HG02588 (cell line): ENCODE results near the gene SYNGR1.

Source experiments
- ATAC-seq: cut with Tn5 transposase; IDR thresholded peaks from one replicate; pipeline ENCODE4 v1.9.1; 2021; ENCODE audit warnings: mild to moderate bottlenecking, moderate library complexity; ENCODE audit not compliant: unreplicated experiment

Gene SYNGR1, protein sequence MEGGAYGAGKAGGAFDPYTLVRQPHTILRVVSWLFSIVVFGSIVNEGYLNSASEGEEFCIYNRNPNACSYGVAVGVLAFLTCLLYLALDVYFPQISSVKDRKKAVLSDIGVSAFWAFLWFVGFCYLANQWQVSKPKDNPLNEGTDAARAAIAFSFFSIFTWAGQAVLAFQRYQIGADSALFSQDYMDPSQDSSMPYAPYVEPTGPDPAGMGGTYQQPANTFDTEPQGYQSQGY

DNA sequence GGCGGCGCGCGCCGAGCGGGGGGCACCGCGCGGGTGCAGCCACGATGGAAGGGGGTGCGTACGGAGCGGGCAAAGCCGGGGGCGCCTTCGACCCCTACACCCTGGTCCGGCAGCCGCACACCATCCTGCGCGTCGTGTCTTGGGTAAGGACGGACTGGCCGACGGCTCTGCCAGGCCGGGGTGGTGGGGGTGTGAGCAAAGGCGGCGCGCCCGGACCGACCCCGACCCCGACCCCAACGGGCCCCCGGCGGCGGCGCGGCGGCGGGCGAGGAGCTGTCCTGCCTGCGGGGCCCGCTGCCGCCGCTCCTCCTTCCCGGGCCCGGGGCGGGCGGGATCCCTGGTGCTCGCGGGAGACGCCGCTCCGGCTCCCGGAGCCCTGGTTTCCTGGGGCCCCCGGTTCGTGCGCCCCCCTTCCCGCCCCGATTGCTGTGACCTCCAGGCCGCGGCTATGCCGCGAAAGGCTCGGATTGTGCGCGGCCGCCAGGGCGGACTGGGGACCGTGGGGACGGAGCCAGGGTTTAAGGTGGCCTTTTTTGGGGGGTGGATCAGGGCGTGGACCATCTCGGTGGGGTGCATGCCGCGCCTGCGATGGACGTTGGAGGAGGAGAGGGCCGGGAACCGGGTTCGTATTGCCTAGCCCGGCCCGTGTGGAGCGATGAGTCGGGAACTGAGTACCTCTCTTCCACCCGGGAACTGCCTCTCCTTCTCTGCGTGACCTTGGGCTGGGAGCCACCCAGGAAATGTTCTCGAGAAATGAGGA, at the start of gene SYNGR1:
Gene SYNGR1 (plus strand): TSS at position 25 of the 760 bp plus-strand sequence. CDS start 20 bp downstream, at position 45.
- ATAC-seq = no peak

DNA sequence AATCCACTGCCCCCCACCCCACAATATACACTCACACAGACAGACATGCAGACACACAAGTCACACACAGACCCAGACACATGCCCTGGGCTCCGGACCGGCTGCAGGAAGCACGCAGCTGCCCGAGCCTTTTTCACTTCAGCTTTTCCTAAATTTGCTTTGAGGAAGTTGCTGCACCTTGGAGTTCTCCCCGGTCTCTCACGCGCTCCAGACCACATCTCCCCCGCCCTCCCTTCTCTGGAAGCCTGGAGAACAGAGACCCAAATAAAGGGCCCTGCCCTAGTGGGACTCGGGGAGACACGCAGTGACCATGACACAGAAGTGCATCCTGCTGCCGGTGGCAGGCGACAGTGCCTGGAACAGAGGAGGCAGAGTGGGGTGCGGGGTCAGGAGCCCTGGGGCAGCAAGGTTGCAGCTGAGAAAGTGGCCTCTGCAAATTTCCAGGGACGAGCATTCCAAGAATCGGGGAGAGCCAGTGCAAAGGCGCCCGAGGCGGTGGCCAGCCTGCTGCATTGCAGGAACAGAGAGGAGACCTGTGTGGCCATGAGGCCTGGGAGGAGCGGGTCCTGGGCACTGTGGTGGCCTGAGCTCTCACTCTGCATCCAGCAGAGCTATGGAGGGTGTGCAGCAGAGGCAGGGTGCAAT, 49.5 kb upstream of the SYNGR1 start:
- no peak for ATAC-seq

GRCh38 chr22:39301108-39301507, 48.7 kb upstream of the SYNGR1 start:
- ATAC-seq = no peak

DNA sequence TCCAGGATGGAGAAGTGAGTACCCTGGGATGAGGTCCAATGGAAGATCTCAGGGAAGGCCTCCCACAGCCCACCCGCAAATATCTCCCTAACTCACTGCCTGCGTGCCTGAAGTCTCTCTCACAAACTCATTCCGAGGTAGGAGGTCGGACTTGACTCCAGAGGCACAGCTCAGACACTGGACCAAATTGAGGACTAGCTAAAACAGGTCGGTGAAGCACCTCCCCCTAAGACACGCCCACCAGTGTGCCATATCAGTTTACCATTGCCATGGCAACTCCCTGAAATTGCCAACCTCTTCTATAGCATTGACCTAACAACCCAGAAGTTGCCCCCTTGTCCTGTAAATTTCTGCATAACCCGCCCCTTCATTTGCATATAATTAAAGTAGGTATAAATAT, 47.9 kb upstream of the SYNGR1 start:
- ATAC-seq = no peak

- no peak for ATAC-seq
Measured at GRCh38 chr22:39302431-39302960, 47.3 kb upstream of the SYNGR1 start.

DNA sequence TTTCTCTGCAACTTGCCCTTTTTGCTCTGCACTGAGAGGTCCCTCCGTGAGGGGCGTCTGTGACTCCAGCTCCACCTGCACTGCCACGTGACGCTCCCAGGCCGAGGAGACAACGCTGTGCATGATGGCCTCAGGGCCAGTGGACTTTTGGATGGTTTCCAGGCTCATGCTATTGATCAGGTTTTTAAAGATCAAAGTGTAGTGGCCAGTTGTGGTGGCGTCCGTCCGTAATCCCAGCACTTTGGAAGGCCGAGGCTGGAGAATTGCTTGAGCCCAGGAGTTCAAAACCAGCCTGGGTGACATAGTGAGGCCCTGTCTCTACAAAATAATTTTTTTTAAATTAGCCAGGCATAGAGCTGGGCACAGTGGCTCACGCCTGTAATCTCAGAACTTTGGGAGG, 46.4 kb upstream of the SYNGR1 start:
- ATAC-seq = no peak

GRCh38 chr22:39303892-39304671, 45.7 kb upstream of the SYNGR1 start:
- no peak for ATAC-seq

GRCh38 chr22:39306456-39307361, 43.1 kb upstream of the SYNGR1 start:
- ATAC-seq = no peak

GRCh38 chr22:39308614-39309363, 41.0 kb upstream of the SYNGR1 start:
- ATAC-seq = no peak

- no peak for ATAC-seq
Measured at GRCh38 chr22:39309364-39309861, 40.4 kb upstream of the SYNGR1 start.

DNA sequence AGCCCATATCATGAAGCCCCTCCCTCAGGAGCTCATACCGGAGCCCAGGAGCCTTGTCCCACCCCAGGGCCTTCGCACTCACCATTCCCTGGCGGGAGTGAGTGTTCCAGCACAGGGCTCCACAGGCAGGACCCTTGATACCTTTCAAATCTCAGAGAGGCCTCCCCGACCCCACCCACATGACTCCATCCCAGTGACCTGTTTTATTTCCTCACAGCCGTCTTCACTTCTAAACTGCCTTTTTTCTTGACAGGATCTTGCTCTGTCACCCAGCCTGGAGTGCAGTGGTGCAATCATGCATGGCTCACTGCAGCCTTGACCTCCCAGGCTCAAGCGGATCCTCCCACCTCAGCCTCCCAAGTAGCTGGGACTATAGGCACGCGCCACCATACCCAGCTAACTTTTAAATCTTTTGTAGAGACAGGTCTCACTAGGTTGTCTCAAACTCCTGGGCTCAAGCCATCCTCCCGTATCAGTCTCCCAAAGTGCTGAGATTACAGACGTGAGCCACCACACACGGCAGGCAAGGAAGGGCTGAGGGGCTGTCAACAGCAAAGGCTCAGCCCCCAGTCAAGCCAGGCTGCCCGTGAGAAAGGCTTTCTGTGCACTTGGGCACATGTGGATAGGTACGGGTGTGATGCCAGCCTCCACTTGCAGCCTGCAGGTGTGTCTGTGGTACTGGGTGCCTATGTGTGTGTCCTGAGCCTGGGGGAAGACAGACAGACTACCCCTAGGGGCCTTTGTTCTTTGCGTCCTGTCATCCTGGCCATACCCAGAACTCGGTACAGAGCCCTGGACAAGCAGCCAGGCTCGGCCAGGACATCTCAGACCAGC, 39.7 kb upstream of the SYNGR1 start:
- no peak for ATAC-seq

DNA sequence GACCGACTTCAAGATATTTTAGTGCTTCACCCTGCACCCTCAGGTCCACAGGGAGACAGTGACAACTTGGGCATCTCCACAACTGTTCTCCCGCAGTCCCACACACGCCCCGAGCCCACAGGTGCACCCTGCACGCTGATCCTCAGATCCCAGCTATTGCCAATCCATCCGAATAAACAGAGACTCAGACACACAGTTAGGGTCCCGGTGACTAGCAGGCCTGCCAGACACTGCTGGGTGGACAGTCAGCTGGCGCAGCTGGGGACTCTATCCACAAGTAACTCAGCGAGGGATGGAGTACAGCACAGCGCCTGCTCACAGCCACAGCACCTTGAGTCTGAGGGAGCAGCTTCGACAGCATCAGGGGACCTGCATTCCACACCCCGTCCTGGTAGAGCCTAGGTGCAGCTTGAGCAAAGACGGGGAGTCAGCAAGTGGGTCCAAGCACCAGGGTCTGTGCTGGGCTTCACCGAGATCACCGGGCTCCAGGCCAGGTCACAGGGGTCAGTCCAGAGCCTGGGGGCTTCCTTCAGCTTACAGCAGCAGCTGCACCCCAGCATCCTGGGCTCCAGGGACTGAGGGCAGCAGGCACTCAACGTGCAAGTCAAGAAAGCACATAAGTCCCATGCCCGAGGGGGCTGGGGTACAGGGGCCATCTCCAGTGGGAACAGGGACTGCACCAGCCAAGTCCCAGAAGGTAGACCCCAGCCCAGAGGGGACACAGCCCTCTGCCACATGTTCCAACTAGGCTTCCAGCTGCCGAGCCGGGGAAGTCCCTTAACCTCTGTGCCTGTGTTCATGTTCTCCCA, 38.0 kb upstream of the SYNGR1 start:
- ATAC-seq = no peak

GRCh38 chr22:39312410-39312809, 37.4 kb upstream of the SYNGR1 start:
- no peak for ATAC-seq

- ATAC-seq = no peak
Measured at GRCh38 chr22:39313258-39314001, 36.4 kb upstream of the SYNGR1 start.

DNA sequence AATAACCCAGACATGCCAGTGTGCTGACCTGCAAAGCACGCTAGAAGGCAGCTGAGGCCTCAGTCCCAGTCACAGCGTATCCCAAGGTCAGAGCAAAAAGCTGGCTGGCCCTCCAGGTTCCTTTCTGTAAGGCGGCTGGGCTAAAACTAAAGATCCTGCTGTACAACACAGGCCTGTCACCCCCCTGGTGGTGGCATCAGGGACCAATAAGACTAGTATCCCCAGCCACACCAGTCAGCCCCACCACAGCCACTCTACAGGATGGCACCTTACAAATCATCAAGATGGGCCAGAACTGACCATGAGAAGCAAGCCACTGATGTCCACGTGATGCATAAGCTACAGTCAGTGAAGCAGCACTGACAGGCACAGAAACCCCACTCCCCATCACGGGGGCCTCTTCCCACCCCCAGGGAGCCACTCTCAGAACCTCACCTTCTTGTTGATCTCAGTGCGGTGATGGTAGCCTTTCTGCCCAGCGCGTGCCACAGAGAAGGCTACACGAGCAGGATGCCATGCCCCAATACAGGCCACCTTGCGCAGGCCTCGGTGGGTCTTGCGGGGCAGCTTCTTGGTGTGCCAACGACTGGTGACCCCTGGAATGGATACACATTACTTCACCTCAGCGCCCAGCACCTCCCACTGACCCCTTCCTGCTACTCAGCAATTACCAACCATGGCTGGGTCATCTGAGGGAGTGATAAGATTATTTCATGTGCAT, 35.4 kb upstream of the SYNGR1 start:
- ATAC-seq = no peak

GRCh38 chr22:39315389-39315788, 34.4 kb upstream of the SYNGR1 start:
- ATAC-seq = no peak
